HL-60 (cell line): ENCODE measurements around the gene LRRN2.

Source experiments
- CTCF ChIP-seq: IDR thresholded peaks from one replicate; pipeline ENCODE4 v1.5.1; 2011; ENCODE audit warnings: low read length, control low read depth, inconsistent platforms; ENCODE audit not compliant: insufficient read depth
- POLR2AphosphoS5 ChIP-seq: IDR thresholded peaks from 2 replicates; pipeline ENCODE4 v1.6.1; 2012; ENCODE audit warnings: low read depth

- TF ChIP-seq CTCF (no peak), POLR2AphosphoS5 (no peak)
Observed at GRCh38 chr1:204735042-204735441, 49.5 kb upstream of the LRRN2 start.
